BE2C (cell line): ENCODE measurements around the gene YDJC.

ENCODE experiments used
- DNase-seq: peaks from one replicate; pipeline ENCODE4 v3.0.0-alpha.2; 2020
- H3K27me3 ChIP-seq: fragments of 250-450 bp; sonication (Bioruptor Pico); 2 replicates; pipeline ENCODE4 v1.5.1; 2020; ENCODE audit warnings: mild to moderate bottlenecking
- H3K36me3 ChIP-seq: fragments of 250-450 bp; sonication (Bioruptor Pico); 2 replicates; pipeline ENCODE4 v1.5.1; 2020; ENCODE audit warnings: mild to moderate bottlenecking
- H3K4me1 ChIP-seq: fragments of 250-450 bp; sonication (Bioruptor Pico); 2 replicates; pipeline ENCODE4 v1.5.1; 2020
- H3K4me3 ChIP-seq: 2 replicates; pipeline ENCODE4 v1.5.1; 2011; ENCODE audit warnings: low read depth, low read length
- H3K9me3 ChIP-seq: fragments of 250-450 bp; sonication (Bioruptor Pico); 2 replicates; pipeline ENCODE4 v1.5.1; 2020
- TF ChIP-seq, protein P1 (sequence below): IDR thresholded peaks from 2 replicates; pipeline ENCODE4 v1.5.1; 2012; ENCODE audit warnings: mild to moderate bottlenecking, low read depth, low read length

YDJC gene

DNA sequence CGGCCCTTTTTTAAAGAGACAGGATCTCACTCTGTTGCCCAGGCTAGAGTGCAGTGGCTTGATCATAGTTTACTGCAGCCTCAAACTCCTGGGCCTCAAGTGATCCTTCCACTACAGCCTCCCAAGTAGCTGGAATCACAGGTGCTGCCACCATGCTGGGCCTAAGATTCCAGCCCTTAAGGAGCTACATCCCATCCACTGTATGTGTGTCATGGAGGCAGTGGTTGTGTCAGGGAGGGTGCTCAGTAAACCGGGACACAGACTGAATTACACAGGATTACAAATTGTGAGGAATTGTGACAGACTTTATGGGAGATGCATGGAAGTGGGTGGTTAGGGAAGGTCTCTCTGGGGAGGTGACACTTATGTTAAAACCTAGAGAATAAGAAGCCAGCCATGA is 33.9 kb upstream of the YDJC start:
- DNase-seq = no peak
- no peaks in the 10 kb centered on the region for H3K4me1 ChIP-seq
- no peaks in the 10 kb centered on the region for H3K27me3 ChIP-seq
- TF ChIP-seq, protein P1, sequence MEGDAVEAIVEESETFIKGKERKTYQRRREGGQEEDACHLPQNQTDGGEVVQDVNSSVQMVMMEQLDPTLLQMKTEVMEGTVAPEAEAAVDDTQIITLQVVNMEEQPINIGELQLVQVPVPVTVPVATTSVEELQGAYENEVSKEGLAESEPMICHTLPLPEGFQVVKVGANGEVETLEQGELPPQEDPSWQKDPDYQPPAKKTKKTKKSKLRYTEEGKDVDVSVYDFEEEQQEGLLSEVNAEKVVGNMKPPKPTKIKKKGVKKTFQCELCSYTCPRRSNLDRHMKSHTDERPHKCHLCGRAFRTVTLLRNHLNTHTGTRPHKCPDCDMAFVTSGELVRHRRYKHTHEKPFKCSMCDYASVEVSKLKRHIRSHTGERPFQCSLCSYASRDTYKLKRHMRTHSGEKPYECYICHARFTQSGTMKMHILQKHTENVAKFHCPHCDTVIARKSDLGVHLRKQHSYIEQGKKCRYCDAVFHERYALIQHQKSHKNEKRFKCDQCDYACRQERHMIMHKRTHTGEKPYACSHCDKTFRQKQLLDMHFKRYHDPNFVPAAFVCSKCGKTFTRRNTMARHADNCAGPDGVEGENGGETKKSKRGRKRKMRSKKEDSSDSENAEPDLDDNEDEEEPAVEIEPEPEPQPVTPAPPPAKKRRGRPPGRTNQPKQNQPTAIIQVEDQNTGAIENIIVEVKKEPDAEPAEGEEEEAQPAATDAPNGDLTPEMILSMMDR = no peak
- H3K36me3 ChIP-seq = no peaks in the 10 kb centered on the region
- no peak overlapping the region for H3K4me3 ChIP-seq
- no peaks in the 10 kb centered on the region for H3K9me3 ChIP-seq

DNA sequence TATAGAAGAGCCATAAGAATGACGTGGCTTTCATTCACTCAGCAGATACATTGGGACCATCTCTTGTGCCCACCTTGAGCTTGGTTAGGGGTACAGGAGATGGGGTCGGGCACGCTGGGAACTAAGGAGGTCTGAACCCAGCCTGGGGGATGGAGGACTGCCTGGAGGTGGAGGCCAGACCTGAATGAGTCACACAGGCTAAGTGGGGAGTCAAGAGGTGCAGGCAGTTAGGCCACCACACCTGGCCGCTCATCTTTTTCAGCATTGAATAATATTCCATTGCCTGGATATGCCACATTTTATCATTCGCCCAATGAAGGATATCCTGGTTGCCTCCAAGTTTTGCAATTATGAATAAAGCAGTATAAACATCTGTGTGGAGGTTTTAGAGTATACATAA is 32.2 kb upstream of the YDJC start:
- Histone ChIP-seq H3K27me3 (no peaks in the 10 kb centered on the region), H3K36me3 (no peaks in the 10 kb centered on the region), H3K9me3 (no peaks in the 10 kb centered on the region), H3K4me1 (no peaks in the 10 kb centered on the region), H3K4me3 (no peak overlapping the region)
- TF ChIP-seq, protein P1 = no peak
- no peak for DNase-seq

DNA sequence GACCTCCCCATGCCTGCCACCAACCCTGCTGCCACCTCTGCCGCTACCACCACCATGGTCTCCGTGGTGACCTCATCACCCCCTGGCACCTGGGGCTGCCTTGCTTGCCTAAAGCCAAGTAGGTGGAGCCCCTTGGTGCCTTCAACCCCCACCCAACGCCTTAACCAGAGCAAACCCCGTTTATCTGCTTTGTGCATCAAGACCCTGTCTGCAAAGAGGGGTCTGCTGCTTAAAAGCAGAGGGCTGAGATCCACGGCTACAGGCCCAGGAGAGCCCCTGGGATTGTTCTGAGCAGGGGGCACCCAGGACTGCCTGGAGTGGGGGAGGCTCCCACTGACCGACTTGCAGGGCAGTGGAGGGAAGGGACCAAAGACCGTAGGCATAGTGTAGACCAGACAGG is 31.1 kb upstream of the YDJC start:
- Histone ChIP-seq H3K9me3 (no peaks in the 10 kb centered on the region), H3K27me3 (no peaks in the 10 kb centered on the region), H3K4me1 (no peaks in the 10 kb centered on the region; the same call in 1 of the 2 replicates), H3K4me3 (no peak overlapping the region), H3K36me3 (no peaks in the 10 kb centered on the region)
- TF ChIP-seq, protein P1 = no peak
- no peak for DNase-seq

DNA sequence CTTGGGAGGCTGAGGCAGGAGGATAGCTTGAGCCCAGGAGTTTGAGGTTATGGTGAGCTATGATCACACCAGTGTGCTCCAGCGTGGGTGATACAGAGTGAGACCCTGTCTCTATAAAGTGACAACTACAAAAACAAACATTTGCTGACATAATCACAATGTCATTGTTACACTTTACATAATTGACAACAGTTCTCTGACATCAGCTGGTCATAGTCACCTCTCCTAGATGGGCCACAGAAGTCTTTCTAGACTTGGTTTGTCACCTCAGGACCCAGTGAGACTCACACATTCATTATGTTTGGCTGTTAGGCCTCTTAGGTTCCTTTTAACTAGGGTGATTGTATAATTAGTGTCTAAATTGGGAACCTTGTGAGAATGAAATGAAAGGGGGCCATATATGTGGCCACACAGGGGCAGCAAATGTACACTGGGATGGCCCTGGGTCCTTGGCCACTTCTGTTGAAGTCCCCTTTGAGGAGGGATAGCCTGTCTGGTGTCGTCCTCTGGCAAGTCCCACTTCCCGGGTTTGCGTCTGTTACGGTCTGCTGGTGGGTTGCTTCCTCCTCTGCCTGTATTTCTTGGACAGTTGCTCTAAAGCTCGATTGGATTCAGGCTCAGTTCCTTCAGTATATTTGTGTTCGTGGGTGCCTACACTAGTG is 30.2 kb upstream of the YDJC start:
- DNase-seq = no peak
- TF ChIP-seq, protein P1 = no peak
- H3K27me3 ChIP-seq = no peaks in the 10 kb centered on the region
- H3K4me3 ChIP-seq = no peak overlapping the region
- H3K9me3 ChIP-seq = no peaks in the 10 kb centered on the region
- no peaks in the 10 kb centered on the region; the same call in 1 of the 2 replicates for H3K4me1 ChIP-seq
- H3K36me3 ChIP-seq = peaks cover 1% of the 10 kb centered on the region

DNA sequence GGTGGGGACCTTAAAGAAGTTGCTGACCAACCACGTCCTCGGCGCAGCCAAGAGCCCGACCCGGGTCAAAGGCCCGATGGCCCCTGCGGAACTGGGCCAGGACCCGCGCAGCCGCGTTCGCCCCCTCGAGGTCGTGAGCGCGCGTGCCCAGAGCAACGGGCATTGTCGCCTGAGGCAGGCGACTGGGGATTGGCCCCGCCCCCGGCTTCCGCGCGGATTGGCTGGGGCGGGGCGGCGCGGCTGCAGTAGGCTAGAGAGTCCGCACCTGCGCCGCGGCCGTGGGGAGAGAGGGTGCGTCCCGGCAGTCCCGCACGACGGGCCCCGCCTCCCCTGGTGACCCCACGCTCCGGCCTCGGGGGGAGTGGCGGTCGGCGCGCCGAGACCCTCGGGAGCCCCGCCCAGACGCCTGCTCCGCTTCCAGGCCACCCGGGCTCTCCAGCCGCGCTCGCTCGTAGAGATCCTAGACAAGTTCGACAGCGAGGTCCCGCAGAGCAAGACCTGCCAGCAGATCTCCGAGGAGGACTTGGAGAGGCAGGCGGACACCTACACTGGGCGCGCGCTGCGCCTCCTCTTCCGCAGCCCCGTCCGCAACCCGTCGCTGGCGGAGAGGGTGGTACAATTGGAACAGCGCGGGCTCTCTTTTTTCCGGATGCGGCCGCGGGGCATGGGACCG is 27.7 kb upstream of the YDJC start:
- H3K27me3 ChIP-seq = no peaks in the 10 kb centered on the region
- H3K9me3 ChIP-seq = no peaks in the 10 kb centered on the region
- TF ChIP-seq, protein P1 = peak; percentile 24
- no peaks in the 10 kb centered on the region; the same call in 1 of the 2 replicates for H3K4me1 ChIP-seq
- peaks cover 20% of the 10 kb centered on the region for H3K36me3 ChIP-seq
- DNase-seq = peak; percentile 88
- peak overlapping the region; percentile 58 for H3K4me3 ChIP-seq

DNA sequence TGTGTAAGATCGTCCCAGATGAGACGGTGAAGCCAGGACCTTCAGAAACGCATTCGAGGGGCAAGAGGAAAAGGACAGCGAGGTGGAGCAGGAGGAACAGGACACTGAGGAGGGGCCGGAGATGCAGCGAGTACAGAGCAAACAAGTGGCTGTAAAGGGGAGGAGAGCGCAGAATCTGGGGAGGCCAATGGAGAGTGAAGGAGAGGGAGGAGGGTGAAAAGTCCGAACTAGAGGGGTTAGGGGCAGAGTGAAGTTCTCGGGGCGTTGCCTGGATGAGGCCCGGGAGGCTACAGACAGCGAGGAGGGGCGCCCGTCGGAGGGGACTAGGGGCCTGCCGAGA is 27.2 kb upstream of the YDJC start:
- H3K36me3 ChIP-seq = peaks cover 20% of the 10 kb centered on the region
- no peaks in the 10 kb centered on the region for H3K27me3 ChIP-seq
- no peaks in the 10 kb centered on the region; the same call in 1 of the 2 replicates for H3K4me1 ChIP-seq
- H3K4me3 ChIP-seq = peak overlapping the region; percentile 58
- no peak for DNase-seq
- TF ChIP-seq, protein P1 = no peak
- no peaks in the 10 kb centered on the region for H3K9me3 ChIP-seq
